Astrocyte of the spinal cord (primary cell): Measurements from ENCODE around the gene DLEC1.

ENCODE experiments used
- DNase-seq: peaks from one replicate; pipeline ENCODE4 v3.0.0; 2011; ENCODE audit warnings: low read depth, low spot score
- H3K4me3 ChIP-seq: 2 replicates; pipeline ENCODE4 v1.5.1; 2011; ENCODE audit warnings: low read depth, mild to moderate bottlenecking, low read length, moderate library complexity
- in situ Hi-C: cut with HindIII; loops from 2 replicates; pipeline ENCODE4 v1.10.0; 2017; ENCODE audit warnings: low sequenced_read_pairs
- TF ChIP-seq, protein P1 (sequence below): IDR thresholded peaks from 2 replicates; pipeline ENCODE4 v1.5.1; 2012; ENCODE audit warnings: low read depth, mild to moderate bottlenecking, low read length, inconsistent platforms

Gene DLEC1

DNA sequence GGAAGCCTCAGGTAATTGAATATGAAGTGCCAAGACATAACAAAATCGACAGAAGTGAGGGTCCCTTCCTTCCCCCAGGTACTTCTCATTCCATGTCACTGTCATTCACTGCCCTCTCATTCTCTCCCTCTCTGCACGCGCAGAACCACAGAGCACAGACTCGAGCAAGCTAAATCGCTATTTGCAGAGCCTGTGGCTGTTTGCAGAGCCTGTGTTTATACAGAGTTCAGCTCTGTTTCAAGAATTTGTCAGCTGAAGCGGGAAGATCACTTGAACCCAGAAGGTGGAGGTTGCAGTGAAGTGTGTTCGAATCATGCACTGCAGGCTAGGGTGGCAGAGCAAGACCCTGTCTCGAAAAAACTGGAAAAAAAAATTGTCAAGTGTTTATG lies 45.9 kb upstream of the DLEC1 start:
- no peak for DNase-seq
- in situ Hi-C loops, result no loop called here
- H3K4me3 ChIP-seq, result no peak overlapping the region
- TF ChIP-seq, protein P1, sequence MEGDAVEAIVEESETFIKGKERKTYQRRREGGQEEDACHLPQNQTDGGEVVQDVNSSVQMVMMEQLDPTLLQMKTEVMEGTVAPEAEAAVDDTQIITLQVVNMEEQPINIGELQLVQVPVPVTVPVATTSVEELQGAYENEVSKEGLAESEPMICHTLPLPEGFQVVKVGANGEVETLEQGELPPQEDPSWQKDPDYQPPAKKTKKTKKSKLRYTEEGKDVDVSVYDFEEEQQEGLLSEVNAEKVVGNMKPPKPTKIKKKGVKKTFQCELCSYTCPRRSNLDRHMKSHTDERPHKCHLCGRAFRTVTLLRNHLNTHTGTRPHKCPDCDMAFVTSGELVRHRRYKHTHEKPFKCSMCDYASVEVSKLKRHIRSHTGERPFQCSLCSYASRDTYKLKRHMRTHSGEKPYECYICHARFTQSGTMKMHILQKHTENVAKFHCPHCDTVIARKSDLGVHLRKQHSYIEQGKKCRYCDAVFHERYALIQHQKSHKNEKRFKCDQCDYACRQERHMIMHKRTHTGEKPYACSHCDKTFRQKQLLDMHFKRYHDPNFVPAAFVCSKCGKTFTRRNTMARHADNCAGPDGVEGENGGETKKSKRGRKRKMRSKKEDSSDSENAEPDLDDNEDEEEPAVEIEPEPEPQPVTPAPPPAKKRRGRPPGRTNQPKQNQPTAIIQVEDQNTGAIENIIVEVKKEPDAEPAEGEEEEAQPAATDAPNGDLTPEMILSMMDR, result no peak

DNA sequence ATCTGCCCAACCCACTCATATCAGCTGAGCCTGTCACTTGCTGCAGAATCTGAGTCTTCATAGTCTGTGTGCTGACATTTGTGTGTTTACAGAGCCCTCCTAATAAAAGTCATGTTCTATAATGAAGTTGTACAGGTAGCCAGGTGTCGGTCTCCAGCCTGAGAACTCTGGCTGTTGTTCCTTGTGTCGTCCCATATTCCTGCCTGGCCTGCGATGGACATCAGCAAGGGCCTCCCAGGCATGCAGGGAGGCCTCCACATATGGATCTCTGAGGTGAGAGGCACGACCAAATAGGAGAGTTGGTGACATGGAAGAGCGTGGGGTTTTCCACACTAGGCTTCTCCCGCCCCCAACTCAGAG lies 45.6 kb upstream of the DLEC1 start:
- in situ Hi-C loops, result no loop called here
- DNase-seq, result no peak
- TF ChIP-seq, protein P1, result no peak
- H3K4me3 ChIP-seq, result peak overlapping the region; percentile 63

DNA sequence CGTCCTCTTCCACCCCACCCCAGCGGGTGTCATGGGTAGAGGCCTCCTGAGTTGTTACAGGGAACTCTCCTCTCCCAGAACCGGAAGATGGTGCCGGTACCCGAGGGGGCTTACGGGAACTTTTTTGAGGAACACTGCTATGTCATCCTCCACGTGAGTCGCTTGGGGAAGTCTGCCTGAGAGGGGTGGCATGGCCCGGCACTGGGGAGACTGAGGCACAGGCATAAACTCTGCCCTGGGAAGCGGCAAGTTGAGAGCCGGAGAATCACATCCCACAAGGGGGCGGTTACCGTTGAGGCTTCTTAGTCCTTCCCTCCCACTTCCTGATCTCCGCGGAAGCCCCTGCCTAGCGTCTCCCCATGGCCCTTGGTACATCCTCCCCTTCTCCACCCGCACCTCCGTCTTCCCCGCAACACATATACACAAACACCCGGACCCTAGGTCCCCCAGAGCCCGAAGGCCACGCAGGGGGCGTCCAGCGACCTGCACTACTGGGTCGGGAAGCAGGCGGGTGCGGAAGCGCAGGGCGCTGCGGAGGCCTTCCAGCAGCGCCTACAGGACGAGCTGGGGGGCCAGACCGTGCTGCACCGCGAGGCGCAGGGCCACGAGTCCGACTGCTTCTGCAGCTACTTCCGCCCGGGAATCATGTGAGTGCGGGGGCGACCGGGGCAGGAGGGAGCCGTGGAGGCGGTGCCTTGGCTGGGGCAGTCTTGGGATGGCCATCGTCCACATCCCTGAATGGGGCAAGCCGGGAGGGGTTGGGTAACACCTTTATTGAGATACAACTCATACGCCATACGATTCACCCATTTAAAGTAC lies 45.0 kb upstream of the DLEC1 start:
- peak; percentile 76 for DNase-seq
- TF ChIP-seq, protein P1, result peak; percentile 9
- H3K4me3 ChIP-seq, result peak overlapping the region; percentile 63
- in situ Hi-C loops, result no loop called here

DNA sequence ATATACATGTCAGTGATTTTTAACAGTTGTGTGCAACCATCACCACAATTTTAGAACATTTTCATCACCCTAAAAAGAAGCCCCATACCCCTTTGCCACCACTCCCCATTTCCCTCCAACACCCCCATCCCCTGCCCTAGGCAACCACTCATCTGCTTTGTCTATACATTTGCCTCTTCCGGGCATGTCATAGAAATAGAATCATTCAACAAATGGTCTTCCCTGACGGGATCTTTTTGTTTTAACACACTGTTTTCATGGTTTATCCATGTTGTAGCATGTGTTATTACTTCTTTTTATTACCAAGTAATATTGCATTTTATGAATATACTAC lies 44.4 kb upstream of the DLEC1 start:
- no peak for DNase-seq
- in situ Hi-C loops, result no loop called here
- TF ChIP-seq, protein P1, result no peak
- peak overlapping the region; percentile 63 for H3K4me3 ChIP-seq

DNA sequence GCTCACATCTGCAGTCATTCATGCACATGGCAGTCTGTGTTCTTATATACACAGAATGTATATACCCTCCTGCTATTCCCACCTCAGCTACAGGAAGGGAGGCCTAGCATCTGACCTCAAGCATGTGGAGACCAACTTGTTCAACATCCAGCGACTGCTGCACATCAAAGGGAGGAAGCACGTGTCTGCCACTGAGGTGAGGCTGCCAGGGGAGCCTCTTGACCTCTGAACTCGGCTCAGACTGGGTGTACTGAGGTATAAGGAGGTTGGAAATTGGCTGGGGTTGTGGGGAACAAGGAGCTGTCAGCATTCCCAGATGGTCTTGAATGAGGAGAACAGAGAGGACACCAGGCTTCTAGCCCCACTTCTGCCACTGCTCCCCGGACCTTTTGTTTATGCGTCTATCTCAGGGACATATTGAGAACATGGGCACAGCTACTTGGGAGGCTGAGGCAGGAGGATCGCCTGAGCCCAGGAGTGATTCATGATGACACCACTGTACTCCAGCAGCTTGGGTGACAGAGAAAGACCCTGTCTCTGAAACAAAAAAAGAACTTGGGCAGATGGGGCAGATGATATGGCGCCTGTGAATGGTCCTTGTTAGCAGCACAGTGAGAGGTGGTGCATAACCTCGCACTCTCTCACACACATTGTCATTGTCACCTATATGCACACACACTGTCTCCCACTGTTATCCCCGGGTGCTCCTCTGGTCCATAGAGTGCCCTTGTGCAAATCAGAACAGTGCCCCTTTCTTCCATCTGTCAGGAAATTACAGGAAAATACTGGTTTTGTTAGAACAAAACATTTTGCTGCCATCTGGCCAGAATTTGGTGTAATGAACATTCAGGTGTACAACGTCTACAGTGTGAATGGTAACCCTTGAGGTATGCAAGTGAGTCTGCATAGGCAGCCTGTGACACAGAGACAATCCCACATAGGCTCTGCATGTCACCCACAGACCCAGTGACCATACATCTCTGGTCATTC lies 43.1 kb upstream of the DLEC1 start:
- in situ Hi-C loops, result no loop called here
- DNase-seq, result no peak
- TF ChIP-seq, protein P1, result no peak
- H3K4me3 ChIP-seq, result no peak overlapping the region

DNA sequence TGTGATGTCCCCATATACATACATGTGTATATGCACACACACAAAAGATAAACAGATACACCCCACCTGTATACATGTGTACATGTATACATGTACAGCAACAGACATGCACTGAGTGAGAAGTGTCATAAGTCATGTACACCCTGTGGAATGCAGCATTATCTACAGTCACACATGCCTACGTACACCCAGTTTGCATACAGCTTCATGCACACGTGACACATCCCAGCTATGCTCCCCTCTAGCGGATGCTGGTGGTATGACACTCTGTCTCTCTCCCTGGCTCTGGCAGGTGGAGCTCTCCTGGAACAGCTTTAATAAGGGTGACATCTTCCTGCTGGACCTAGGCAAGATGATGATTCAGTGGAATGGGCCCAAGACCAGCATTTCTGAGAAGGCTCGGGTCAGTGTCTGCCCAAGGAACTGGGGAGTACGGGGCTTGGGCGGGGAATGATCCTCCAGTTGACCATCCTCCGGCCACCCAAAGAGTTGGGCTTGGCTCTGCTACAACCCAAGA lies 42.2 kb upstream of the DLEC1 start:
- in situ Hi-C loops, result no loop called here

More for the DNA sequence above, 42.2 kb upstream of the DLEC1 start:
- H3K4me3 ChIP-seq, result no peak overlapping the region
- TF ChIP-seq, protein P1, result peak; percentile 92
- peak; percentile 70 for DNase-seq
